22Rv1 (cell line): ENCODE measurements around the gene ALDH2.

Experiments
- ZFX ChIP-seq: fragments of 450-650 bp; IDR thresholded peaks from 2 replicates; pipeline ENCODE4 v1.6.1; 2017; ENCODE audit warnings: antibody characterized with exemption, borderline replicate concordance
- TF ChIP-seq, protein P1 (sequence below): fragments of 450-650 bp; IDR thresholded peaks from 2 replicates; pipeline ENCODE4 v1.5.1; 2017; ENCODE audit warnings: mild to moderate bottlenecking

DNA sequence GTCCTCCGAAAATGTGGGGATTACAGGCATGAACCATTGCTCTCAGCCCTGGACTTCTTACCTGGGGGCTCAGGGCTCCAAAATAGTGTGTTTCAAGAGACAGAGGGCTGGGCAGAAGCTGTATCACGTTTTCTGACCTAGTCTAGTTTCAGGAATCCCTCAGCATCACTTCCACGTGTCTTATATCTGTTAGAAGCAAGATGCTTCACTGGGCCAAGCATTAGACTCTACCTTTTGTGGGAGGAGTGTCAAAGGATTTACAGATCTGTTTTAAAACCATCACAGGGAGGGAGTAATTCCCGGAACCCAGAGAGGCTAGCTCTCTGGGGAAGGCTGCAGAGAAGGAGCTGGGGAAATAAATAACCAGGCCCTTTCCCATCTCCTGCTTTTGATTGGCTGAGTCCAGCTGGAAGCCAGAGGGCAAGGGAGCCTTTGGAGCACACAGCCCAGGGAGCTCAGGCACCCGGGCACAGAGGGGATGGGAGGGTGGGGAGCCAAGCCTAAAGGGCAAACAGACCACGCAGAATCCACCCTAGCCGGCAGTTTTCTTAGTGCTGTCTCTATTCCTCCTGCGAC, 33.3 kb upstream of the ALDH2 start:
- TF ChIP-seq, protein P1, sequence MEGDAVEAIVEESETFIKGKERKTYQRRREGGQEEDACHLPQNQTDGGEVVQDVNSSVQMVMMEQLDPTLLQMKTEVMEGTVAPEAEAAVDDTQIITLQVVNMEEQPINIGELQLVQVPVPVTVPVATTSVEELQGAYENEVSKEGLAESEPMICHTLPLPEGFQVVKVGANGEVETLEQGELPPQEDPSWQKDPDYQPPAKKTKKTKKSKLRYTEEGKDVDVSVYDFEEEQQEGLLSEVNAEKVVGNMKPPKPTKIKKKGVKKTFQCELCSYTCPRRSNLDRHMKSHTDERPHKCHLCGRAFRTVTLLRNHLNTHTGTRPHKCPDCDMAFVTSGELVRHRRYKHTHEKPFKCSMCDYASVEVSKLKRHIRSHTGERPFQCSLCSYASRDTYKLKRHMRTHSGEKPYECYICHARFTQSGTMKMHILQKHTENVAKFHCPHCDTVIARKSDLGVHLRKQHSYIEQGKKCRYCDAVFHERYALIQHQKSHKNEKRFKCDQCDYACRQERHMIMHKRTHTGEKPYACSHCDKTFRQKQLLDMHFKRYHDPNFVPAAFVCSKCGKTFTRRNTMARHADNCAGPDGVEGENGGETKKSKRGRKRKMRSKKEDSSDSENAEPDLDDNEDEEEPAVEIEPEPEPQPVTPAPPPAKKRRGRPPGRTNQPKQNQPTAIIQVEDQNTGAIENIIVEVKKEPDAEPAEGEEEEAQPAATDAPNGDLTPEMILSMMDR = no peak
- TF ChIP-seq ZFX = no peak
